Femur (tissue), 1 donor: ENCODE results near the gene C6orf163.

Experiments
- DNase-seq: peaks from one replicate; pipeline ENCODE4 v3.0.0-alpha.2; 2017

Gene C6orf163

DNA sequence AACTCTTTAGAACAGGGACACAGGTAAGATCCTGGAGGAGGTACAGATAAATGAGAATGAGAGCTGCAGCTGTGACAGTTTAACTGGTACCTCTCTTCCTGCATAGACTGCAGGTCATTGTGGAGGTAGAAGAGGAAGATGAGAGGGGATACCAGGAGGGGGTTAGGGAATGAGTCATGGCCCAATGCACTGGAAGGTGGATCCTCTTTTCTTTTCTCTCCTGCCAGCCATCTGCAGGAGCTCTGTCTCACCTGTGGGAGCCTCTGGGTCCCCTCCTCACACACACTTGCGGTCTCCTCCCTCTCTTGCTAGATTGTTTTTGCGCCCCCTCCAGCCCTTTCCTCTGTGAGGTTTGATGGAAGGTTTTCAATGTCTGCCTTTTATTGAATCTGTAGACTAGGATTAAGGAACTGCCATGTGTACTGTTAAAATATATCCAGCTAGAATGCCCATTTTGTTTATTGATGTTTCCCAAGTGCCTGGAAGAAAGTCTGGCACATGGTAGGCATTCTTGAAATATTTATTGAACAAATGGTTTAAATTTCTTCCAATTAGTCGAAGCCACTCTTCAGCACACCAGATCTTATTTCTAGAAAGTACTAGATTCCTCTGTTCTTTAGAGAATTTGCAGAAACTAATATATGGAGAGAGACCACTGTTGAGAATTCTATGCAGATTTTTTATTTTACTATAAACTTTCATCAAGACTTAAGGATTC lies 13.0 kb downstream of the C6orf163 start:
- no peak for DNase-seq

DNA sequence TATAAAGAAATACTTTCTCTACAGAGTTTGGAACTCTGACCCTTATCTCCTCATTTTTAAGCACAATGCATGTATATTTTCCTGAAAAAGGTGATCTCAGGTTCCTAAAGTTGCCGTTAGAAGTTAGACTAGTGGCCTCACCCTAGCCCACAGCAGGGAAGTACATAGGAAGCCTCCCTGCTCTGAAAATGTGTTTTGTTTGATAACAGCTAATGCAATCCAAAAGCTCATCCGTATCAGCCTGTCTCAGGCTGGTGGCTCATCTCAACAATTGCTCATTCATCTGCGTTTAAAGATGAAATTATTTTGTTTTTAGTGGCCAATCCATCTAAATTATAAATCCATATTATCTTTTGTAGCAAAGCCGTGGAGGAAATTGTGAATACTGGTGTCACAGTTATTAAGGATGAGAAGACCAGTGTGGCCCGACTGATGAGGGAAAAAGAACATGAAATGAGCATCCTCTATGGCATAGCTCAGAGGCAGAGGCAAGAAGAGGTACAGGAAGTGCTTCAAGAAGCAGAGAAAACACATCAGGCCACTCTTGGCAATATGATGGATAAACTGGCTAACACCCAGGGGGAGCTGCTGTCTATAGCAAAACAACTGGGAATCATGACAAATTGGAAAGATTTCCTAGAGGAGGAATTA lies 20.1 kb downstream of the C6orf163 start:
- no peak for DNase-seq

DNA sequence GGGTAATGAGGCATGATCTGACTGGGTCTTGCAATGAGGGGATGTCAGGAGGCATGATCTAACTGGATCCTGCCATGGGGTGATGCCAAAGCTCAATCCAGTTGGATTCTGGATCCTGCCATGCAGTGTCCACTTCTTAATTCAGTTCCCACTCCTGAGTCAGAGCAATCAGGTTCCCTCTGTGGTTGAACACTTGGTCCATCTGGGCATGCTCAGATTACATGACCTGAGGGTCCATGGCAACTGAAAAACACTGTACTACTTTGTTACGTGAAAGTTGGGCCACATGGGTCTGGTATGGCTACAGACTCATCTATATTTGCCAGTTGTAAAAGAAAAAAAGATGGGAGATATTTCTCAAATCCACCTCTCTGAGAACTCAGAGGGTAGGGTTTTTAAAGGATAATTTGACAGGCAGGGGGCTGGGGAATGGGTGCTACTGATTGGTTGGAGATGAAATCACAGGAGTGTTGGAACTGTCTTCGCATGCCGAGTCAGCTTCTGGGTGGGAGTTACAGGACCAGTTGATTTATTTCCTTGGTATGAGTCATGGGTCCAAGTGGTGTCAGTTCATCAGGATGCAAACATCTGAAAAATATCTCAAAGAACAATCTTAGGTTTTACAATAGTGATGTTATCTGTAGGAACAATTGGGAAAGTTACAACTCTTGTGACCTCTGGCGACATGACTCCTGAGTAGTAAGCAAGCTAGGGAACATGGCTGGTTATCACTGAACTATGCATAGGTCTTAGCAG lies 21.6 kb downstream of the C6orf163 start:
- DNase-seq, result no peak

DNA sequence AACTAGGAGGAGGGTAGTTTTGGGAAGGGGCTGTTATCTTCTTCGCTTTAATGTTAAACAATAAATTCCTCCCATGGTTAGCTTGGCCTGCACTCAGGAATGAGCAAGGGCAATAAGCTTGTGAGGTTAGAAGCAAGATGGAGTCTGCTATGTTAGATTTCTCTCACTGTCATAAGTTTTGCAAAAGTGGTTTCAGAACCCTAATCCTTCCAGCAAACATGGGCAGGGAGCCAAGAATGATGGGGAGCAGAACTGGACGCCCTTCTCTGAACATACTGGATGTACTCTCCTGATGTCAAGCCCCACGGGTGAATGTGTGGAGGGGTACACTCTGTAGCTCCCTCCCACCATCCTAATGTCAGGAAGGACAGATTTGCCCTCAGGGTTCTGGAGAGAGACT lies 22.3 kb downstream of the C6orf163 start:
- no peak for DNase-seq

DNA sequence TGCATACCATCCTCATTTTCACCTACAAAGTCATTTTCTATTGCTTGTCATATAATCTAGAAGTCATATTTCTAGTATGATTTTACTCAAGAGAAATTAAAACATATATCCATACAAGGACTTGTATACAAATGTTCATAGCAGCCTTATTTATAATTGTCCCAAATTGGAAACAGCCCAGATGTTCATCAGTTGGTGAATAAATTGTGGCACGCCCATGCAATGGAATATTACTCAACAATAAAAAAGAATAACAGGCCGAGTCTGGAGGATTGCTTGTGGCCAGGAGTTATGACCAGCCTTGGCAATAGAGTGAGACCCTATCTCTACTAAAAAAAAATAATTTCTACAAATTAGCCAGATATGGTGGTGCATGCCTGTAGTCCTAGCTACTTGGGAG lies 28.8 kb downstream of the C6orf163 start:
- DNase-seq, result no peak

DNA sequence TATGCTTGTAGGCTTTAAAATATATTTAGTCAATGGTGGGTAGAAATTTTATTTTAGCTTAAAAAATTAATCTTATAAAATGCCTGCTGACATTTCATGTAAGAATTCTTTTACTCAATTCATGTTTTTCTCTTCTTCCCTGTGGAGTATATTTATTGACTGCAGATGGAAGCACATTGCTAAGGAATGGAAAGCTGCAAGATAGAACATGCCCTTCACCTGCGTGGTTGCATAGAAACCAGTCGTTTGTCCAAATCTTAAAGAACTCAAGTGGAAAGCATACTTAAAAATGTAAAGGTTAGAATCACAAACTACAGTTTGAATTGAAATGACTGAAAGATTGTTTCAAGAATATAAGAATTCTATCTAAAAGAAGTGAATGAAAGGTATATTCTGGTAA lies 30.7 kb downstream of the C6orf163 start:
- DNase-seq, result no peak

DNA sequence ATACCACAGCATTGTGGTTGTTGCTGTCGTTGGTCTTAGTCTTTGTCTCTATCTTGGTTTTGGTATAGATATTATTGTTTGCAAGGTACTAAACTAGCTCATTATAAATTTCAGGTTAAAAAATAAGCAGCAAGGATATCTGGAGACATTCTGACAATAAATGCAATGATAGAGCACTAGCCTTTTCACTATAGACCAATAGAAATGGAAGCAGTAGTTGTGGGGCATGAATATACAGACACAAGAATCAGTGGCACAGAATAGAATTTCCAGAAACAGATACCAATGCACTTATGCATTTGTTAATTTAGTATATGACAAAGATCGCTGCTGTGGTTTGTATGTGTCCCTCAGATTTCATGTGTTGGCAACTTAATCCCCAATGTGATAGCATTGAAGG lies 32.0 kb downstream of the C6orf163 start:
- no peak for DNase-seq

DNA sequence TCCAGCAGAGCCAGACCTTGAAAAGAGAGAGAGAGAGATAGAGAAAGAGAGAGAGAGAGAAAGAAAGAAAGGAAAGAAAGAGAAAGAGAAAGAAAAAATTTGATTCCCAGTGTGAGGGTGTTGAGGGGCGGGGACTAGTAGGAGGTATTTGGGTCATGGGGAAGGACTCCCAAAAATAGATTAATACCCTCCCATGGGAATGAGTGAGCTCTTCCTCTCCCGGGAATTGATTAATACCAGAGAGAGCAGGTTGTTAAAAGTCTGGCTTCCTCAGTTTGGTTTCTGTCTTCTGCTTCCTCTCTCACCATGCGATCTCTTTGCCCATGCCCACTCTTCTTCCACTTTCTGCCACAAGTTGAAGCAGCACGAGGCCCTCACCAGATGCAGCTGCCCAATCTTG lies 34.3 kb downstream of the C6orf163 start:
- DNase-seq, result no peak

DNA sequence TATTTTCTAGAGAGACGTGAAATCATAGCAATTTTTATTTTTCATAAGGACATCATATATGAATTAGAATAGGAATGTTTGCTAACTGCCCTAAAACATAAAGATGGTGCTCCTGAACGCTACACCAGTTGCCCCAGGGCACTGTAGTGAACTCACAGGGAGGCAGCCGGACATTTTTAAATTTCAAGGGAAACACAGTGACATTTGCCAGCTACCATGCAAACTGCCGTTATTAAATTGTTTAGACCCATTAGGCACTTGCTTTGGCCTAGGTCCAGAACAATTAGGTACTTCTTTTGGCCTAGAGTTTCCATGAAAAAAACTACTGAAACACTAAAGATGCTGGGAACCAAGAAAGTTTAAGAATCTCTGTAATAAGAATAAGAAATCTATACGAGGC lies 38.2 kb downstream of the C6orf163 start:
- DNase-seq, result no peak

DNA sequence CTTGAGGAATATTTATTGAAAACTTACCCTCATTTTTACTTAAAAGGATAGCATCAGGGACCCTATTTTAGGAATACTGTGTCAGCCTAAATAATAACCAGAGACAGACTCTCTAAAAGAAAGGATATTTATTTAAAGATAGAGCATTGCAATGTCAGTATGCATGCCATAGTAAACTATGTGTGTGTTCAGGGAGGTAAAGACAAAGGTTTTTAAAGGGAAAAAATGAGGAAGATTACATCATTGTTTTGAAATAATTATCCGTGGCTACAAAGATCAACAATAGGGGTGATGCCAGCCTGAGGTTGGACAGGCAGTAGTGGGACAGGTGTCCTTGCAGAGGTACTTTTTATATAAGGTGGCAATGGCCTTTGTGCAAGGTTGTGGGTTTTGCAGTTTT lies 39.4 kb downstream of the C6orf163 start:
- DNase-seq, result no peak

DNA sequence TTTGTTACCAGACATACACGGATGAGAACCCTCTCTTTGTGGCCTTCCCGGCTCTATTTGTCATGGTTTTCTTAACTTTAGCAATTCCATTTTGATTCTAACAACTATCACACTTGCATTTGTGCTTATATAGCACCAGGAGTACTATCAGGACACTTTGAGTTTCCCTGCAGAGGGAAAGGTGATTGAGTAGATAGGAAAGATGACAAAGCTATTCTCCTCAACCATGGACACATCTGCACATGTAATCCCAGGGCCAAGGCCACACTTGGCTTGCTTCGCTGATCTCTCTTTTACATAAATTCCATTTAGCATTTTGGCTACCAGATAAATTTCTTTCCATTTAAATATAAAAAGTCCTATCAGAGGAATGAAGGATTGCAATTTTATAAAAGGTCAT lies 39.8 kb downstream of the C6orf163 start:
- DNase-seq, result no peak

DNA sequence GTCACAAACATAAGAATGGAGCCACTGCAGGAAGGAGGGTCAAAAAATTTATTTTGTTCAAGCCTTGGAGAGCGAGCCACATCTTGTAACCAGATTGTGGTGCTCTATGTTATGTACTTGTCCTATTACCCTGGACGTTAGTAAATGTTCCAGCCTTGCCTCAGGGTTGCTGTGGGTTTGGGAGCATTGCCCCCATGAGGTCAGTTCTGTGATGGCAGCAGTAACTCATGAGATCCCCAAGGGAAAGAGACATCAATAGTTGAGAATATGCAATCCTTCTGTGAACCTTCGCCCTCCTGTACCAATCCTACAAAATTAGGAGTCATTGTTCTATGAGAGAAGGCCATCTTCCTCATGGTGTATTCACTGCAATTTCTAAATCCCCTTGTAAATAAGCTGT lies 46.7 kb downstream of the C6orf163 start:
- DNase-seq, result no peak

DNA sequence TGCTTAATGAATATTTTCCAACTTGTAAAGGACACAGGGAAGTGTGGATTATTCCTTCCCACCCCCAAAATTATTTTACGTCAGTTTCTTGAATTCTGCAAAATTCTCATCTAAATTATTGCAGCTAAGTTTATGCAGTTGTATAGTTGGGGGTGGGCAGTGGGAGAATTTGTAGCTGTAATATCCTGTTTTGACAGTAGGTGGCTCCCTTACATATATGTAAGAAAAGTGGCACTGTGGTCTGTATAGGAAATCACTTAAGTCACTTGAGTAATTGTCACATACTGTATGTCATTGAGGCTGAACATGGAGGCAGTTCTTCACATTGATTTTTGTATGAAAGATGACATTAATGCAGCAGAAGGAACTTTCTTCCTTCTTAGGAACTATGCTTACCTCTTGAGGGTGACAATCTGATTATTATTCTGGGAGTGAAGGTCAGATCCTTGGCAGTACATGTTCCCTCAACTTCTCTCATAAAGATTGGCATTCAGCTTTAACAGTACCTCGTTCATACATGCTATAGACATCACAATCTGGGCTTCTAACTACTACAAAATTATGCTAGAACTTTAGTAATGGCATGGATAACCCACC lies 48.5 kb downstream of the C6orf163 start:
- DNase-seq, result no peak

DNA sequence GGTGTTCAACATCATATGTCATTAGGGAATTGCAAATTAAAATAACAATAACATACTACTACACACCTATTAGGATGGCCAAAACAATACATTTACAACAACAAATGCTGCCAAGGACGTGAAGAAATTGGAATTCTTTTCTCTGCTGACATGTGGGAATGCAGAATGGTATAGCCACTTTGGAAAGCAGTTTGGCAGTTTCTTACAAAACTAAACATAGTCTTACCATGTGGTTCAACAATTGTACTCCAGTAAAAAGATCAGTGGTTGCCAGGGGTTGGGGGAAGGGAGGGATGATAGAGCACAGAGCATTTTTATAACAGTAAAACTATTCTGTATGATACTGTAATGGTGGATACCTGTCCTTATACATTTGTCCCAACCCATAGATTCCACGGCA lies 50.8 kb downstream of the C6orf163 start:
- DNase-seq, result no peak

DNA sequence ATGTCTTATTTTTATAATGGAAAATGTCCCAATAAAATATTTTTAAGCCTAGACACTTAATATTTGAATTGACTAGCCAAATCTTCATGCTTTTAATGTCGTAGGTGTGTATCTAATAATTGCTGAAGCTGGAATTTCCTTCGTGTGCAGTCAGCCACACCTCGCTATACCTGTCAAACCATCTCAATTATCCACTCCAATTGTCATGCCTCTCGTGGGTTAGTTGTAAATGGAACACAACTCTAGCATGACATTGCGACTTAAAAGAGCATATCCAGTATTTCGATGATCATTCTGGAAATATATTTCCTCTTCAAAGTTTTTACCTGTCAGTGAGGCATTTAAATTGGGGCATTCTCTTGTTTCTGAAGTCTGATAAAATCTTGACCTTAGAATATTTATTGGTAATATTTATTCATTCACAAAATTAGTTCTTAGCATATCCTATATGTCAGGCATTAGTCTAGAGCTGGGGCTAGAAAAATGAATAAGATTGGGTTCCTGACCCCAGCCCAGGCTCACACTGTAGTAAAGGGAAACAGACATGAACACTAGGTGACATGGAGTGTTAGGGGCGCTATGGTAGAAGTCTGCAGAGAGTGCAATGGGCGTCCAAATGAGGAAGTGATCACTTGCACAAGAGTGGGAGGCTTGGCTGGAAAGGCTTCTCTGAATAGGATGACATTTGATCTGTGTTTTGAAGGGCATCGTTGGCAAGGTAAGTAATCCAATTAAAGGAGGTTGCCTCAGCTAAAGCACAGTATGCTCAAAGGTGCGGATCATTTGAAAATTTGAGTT lies 52.2 kb downstream of the C6orf163 start:
- no peak for DNase-seq

DNA sequence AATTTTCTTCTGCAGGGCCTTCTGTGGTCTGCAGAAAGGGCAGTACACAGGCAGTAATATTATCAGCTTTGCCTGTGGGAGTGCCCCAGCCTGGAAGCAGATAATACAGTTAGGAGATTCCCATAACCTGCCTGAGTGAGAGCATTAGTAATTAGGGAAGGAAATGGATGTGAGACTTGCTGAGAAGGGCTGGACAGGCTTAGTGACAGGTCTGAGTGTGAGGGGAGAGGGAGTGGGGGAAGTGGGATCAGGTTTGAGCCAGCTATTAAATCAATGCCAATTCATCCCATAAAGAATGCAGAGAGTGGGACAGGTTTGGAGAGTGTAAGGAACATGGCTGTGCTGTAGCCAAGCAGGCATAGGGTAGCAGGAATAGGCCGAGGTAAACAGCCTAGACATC lies 53.0 kb downstream of the C6orf163 start:
- DNase-seq, result no peak

DNA sequence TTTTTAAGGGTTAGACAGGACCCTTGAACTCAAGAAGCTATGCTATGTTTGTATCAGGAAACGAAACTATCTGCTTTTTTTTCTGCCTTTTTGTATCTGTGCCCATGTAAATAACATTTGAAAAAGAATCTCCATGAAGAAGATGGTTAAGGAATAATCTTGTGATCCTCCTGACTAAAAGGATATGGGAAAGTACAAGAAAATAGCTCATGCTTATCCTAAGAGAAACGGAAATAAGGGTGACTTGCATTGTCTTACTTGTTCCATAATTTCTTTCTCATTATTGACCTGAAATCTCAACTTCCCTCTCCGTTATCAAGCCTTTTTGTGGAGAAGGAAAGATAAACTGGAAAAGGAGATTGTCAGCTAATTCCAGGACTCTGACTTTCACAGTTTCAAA lies 57.2 kb downstream of the C6orf163 start:
- DNase-seq, result no peak

DNA sequence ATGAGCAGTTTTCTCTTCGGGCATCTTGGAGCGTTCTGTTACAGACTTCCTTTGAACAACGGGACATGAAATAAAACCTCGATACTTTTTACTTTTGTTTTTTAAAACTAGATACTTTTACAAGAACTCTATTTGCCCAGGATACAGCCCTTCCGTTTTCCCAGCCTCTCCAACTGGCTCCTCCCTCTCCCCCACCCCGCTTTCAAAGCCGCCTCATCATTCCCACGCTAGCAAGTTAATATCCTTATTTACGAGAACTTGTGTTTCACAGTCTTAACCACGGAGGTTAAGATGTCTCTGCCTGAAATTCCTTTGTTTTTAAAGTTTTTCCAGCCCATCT lies 62.9 kb downstream of the C6orf163 start:
- no peak for DNase-seq

DNA sequence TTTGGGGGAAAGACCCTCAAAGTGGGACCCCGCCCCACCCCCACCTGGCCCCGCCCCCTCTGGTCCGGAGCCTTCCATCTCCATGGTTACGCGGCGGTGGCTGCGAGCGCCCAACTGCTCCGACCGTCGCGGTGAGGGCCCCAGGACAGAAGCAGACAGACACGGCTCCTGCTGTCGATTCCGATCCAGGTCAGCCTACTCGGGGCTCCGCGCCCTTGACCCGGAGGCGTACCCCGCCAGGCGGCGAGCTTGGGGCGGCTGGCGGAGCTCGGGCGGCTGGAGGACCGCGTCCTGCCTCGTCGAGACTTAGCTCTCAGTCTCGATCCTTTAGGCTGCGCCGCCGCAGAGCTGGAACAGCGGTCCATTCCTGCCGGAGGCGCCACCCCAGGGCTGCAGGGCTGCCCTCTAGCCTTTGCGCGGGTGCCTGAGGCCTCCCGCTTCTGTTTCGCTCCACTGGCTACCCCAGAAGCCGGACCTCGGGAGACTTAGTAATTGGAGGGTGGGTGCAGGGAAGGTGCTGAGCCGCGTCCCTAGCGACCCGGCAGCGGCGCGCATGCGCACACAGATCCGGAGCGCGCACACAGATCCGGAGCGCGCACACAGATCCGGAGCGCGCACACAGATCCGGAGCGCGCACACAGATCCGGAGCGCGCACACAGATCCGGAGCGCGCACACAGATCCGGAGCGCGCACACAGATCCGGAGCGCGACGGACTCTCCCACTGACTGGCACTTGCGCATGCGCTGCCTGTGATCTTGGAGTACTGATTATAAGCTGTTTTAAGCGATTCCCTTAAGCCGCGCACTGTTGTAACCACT lies 63.5 kb downstream of the C6orf163 start, which contains the start of gene CFAP206:
Gene CFAP206 (plus strand): TSS at position 72 of the 820 bp plus-strand sequence. CDS start 1,868 bp downstream, outside the sequence.
- DNase-seq, result peak; percentile 86

DNA sequence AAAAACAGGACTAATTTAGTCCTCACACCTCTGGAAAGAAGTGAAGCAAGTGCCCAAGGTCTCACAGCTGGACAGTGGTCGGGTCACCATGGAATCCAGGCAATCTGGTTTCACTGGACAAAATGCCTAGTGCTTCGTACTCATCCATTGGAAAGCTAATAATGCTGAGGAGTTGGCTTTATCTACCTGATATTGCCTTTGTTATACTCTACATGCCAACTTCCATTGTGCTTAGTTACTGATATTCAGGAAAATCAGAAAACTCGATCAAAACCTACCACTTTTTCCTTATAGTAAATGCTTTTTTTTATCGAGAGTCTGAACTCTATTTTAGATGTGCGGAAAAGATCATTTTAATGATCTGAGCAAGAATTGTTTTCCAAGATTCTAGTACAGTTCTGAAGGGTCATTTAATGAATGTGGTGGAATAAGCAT lies 64.1 kb downstream of the C6orf163 start:
- no peak for DNase-seq
